Measurements from ENCODE around the gene PRR35. TPM values are rescaled to one million over a fixed set of nuclear protein-coding genes. Genes with fewer than 3 reads are reported as not detected.

The PRR35 gene
- total and polyA plus RNA-seq, 12 donors = not detected

DNA sequence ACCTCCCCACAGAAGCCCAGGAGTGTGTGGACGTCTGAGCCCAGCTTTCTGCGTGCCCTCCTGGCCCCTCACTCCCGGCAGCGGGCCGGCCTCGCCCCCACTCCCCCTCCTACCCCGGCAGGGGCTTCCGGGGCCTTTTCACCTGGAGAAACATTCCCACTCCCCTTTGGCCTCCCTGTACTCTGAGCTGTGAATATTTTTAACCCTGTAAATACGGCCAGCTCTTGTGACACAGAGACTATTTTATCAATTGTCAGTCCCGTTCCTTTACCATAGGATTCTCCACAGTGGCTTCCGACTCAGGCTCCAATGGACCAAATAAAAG, 5.9 kb upstream of the PRR35 start:
- Histone ChIP-seq H3K27ac (no peak overlapping the region), H3K4me3 (no peak overlapping the region), H3K27me3 (peaks cover under 1 to 14% (median 11%) of the 10 kb centered on the region in 7 donors), H3K36me3 (peaks cover 0 to 41% (median 12%) of the 10 kb centered on the region in 9 donors), H3K9me3 (no peaks in the 10 kb centered on the region), H3K4me1 (peaks cover 0 to 5% (median 0%) of the 10 kb centered on the region in 9 donors)
- TF ChIP-seq, protein P1, sequence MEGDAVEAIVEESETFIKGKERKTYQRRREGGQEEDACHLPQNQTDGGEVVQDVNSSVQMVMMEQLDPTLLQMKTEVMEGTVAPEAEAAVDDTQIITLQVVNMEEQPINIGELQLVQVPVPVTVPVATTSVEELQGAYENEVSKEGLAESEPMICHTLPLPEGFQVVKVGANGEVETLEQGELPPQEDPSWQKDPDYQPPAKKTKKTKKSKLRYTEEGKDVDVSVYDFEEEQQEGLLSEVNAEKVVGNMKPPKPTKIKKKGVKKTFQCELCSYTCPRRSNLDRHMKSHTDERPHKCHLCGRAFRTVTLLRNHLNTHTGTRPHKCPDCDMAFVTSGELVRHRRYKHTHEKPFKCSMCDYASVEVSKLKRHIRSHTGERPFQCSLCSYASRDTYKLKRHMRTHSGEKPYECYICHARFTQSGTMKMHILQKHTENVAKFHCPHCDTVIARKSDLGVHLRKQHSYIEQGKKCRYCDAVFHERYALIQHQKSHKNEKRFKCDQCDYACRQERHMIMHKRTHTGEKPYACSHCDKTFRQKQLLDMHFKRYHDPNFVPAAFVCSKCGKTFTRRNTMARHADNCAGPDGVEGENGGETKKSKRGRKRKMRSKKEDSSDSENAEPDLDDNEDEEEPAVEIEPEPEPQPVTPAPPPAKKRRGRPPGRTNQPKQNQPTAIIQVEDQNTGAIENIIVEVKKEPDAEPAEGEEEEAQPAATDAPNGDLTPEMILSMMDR (IDR thresholded peaks at IDR 0.05) = no peak
- no peak for DNase-seq
- intact Hi-C loops (cut with DNase I) = no loop called here
- 89 to 92% methylated on average over 11 of the region's 11 CpGs for WGBS, 2 donors
- ATAC-seq = no peak

GRCh38 chr16:554640-555365, 5.4 kb upstream of the PRR35 start:
- 87 to 90% methylated on average over 49 to 54 of the region's 54 CpGs for WGBS, 2 donors
- ATAC-seq = no peak
- Histone ChIP-seq H3K4me3 (no peak overlapping the region), H3K36me3 (peaks cover 0 to 36% (median 12%) of the 10 kb centered on the region in 9 donors), H3K9me3 (no peaks in the 10 kb centered on the region), H3K27ac (no peak overlapping the region), H3K4me1 (peaks cover 2 to 11% (median 5%) of the 10 kb centered on the region in 9 donors), H3K27me3 (peaks cover 5 to 20% (median 16%) of the 10 kb centered on the region in 7 donors)
- intact Hi-C loops (cut with DNase I) = no loop called here
- TF ChIP-seq, protein P1 (IDR thresholded peaks at IDR 0.05) = no peak
- DNase-seq = no peak

- peaks cover 3 to 12% (median 6%) of the 10 kb centered on the region in 9 donors for H3K4me1 ChIP-seq
- H3K9me3 ChIP-seq = no peaks in the 10 kb centered on the region
- no peak for ATAC-seq
- intact Hi-C loops (cut with DNase I) = no loop called here
- H3K4me3 ChIP-seq = no peak overlapping the region
- 81 to 82% methylated on average over 26 to 32 of the region's 32 CpGs for WGBS, 2 donors
- peaks cover 5 to 27% (median 21%) of the 10 kb centered on the region in 7 donors for H3K27me3 ChIP-seq
- TF ChIP-seq, protein P1 (IDR thresholded peaks at IDR 0.05) = no peak
- peaks cover 0 to 30% (median 12%) of the 10 kb centered on the region in 9 donors for H3K36me3 ChIP-seq
- no peak for DNase-seq
- H3K27ac ChIP-seq = no peak overlapping the region
These were observed 4.4 kb upstream of the PRR35 start for GRCh38 chr16:555528-556473.

DNA sequence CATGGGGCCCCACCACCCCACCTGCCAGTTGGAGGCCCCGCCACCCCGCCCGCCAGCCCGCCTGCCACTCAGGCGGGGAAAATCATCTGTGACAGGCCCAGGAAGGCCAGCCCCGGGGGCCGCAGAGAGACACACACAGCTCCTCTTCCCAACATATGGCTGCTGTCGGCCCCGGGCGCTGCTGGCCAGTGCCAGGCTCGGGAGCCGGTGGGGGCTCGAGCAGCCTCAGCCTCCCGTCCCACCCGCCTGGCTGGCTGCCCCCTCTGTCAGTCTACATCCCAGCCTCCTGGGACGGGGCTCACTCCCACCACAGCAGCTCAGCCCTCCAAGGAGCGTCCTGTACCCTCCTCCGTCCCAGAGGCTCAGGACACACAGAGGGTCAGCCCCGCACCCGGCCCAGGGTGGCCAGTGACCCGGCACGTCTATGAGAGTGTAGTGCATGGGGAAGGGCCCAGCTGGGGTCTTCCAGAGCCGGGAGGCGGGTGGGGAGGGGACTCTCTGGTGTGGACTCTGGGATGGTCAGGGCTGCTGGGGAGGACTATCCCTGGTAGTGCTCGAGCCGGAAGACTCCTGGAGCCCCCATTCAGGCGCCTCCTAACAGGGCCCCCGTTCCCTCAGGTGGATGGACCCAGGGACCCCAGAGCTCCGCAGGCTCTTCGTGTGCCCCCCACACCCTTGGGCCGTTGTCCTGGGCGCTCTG, 3.6 kb upstream of the PRR35 start:
- Histone ChIP-seq H3K27ac (no peak overlapping the region), H3K9me3 (no peaks in the 10 kb centered on the region), H3K36me3 (peaks cover 0 to 24% (median 11%) of the 10 kb centered on the region in 9 donors), H3K4me3 (no peak overlapping the region), H3K4me1 (peaks cover 3 to 12% (median 6%) of the 10 kb centered on the region in 9 donors), H3K27me3 (peaks cover 5 to 35% (median 29%) of the 10 kb centered on the region in 7 donors)
- TF ChIP-seq, protein P1 (IDR thresholded peaks at IDR 0.05) = no peak
- ATAC-seq (no peak), DNase-seq (no peak)
- intact Hi-C loops (cut with DNase I) = no loop called here
- 82% methylated on average over 29 to 32 of the region's 32 CpGs for WGBS, 2 donors

Data from heart right ventricle (tissue), 16 donors.